HCEC 1CT (cell line): Measurements from ENCODE around the gene AFAP1.

Experiments used
- DNase-seq: peaks from one replicate; pipeline ENCODE4 v3.0.0-alpha.2; 2017

The AFAP1 gene

GRCh38 chr4:7892212-7893019 lies 47.2 kb downstream of the AFAP1 start:
- DNase-seq, result peak; percentile 92

- peak; percentile 80 for DNase-seq
These were observed 48.8 kb downstream of the AFAP1 start for GRCh38 chr4:7890635-7891393.

GRCh38 chr4:7887436-7887835 lies 52.2 kb downstream of the AFAP1 start:
- DNase-seq, result no peak

GRCh38 chr4:7886007-7886973 lies 53.4 kb downstream of the AFAP1 start:
- DNase-seq, result peak; percentile 45

- DNase-seq, result no peak
These were observed 54.2 kb downstream of the AFAP1 start for GRCh38 chr4:7885216-7886006.

- no peak for DNase-seq
These were observed 59.0 kb downstream of the AFAP1 start for GRCh38 chr4:7880683-7881082.

GRCh38 chr4:7879127-7879526 lies 60.5 kb downstream of the AFAP1 start:
- no peak for DNase-seq

- no peak for DNase-seq
These were observed 61.3 kb downstream of the AFAP1 start for GRCh38 chr4:7878323-7878722.

- DNase-seq, result no peak
These were observed 62.5 kb downstream of the AFAP1 start for GRCh38 chr4:7877176-7877575.

- DNase-seq, result peak; percentile 63
These were observed 63.3 kb downstream of the AFAP1 start for GRCh38 chr4:7876201-7876875.

- no peak for DNase-seq
These were observed 64.8 kb downstream of the AFAP1 start for GRCh38 chr4:7874838-7875237.

- no peak for DNase-seq
These were observed 65.8 kb downstream of the AFAP1 start for GRCh38 chr4:7873881-7874280.

GRCh38 chr4:7872264-7872771 lies 67.3 kb downstream of the AFAP1 start:
- peak; percentile 68 for DNase-seq

- DNase-seq, result no peak
These were observed 68.3 kb downstream of the AFAP1 start for GRCh38 chr4:7871356-7871755.

GRCh38 chr4:7868892-7869471 lies 70.7 kb downstream of the AFAP1 start:
- DNase-seq, result no peak

- no peak for DNase-seq
These were observed 71.3 kb downstream of the AFAP1 start for GRCh38 chr4:7868436-7868775.

GRCh38 chr4:7867701-7868435 lies 71.8 kb downstream of the AFAP1 start:
- DNase-seq, result peak; percentile 20

- DNase-seq, result no peak
These were observed 72.5 kb downstream of the AFAP1 start for GRCh38 chr4:7867191-7867590.

GRCh38 chr4:7865533-7865932 lies 74.1 kb downstream of the AFAP1 start:
- no peak for DNase-seq

- no peak for DNase-seq
These were observed 75.0 kb downstream of the AFAP1 start for GRCh38 chr4:7864685-7865084.
